ENCODE measurements around the gene RFX3.

GRCh38 chr9:3419893-3420292 lies 105.9 kb downstream of the RFX3 start:
- TF ChIP-seq CTCF (IDR thresholded peaks at IDR 0.05; ENCODE audit: low read depth, low read length, poor library complexity, severe bottlenecking) (no peak), EZH2phosphoT487 (IDR thresholded peaks at IDR 0.05; ENCODE audit: borderline replicate concordance, low read length) (no peak)

Measured in DOHH2 (cell line).